Head of caudate nucleus (tissue), 42 donors: ENCODE data around the gene WDR20.
"Not testable (repeated sequence)": the region's sequence is repeated elsewhere in the genome, so short reads cannot be mapped to it uniquely, and the experiment has no call there.

Source experiments
- DNase-seq, 42 donors: peaks; one replicate each; pipeline versions ENCODE4 v3.0.0 to v3.0.0-alpha.2; 2020 to 2021; ENCODE audit warnings: mixed read lengths in 7 of 42
- intact Hi-C: fragments of 100-400 bp; cut with DNase I; formaldehyde crosslinking; loops from one replicate; pipeline ENCODE4 v1.15.0; 2022

WDR20 gene

GRCh38 chr14:102157346-102157745 lies 17.6 kb downstream of the WDR20 start:
- no peak for DNase-seq
- intact Hi-C loops, result no loop called here

DNA sequence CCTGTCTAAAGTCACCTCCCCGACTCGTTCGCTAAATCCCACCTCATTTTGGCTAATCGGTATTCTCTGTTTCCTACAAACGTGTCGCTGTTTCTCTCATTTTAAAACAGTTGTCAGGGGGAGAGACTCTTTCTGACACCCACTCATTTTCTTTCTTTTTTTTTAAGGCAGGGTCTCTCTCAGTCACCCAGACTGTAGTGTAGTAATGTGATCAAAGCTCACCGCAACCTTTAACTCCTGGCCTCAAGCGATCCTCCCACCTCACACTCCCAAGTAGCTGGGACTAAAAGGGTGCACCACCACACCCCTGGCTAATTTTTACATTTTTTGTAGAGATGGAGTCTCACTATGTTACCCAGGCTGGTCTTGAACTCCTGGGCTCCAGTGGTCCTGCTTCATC lies 19.1 kb downstream of the WDR20 start:
- intact Hi-C loops, result no loop called here
- no peak for DNase-seq

DNA sequence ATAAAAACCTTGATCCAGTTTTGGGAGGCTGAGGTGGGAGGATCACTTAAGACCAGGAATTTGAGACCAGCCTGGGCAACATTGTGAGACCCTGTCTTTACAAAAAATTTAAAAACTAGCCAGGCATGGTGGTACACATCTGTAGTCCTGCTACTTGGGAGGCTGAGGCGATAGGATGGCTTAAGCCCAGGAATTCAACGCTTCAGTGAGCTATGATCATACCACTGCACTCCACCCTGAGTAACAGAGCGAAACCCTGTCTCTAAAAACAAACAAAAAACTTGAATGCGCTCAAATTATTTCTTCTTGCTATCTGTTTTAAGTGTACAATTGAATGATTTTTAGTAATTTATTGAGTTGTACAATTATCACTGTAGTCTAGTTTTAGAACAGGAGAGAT lies 20.1 kb downstream of the WDR20 start:
- intact Hi-C loops, result no loop called here
- no peak for DNase-seq

- intact Hi-C loops, result no loop called here
- no peak for DNase-seq
Measured at GRCh38 chr14:102162487-102162886, 22.8 kb downstream of the WDR20 start.

GRCh38 chr14:102164241-102164641 lies 24.5 kb downstream of the WDR20 start:
- intact Hi-C loops, result no loop called here
- DNase-seq, result no peak

GRCh38 chr14:102164965-102165364 lies 25.3 kb downstream of the WDR20 start:
- no peak for DNase-seq
- intact Hi-C loops, result no loop called here

DNA sequence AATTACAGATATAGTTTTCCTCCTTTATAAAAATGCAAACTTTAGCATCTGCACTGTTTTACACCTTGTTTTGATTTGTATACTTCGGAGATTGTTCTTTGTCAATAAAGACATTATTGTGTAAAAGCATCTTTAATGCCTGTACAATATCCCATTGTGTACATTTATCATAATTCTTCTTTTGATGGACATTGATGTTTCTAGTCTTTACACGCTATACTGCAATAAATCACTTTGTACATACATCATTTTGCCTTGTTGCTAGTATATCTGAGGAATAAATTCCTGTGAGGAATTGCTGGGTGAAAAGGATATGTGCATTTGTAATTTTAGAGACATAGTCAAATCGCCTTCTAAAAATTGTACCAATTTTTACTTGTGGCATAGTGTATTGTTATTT lies 30.4 kb downstream of the WDR20 start:
- intact Hi-C loops, result no loop called here
- DNase-seq, result no peak

- intact Hi-C loops, result no loop called here
- no peak for DNase-seq
Measured at GRCh38 chr14:102171173-102172020, 31.7 kb downstream of the WDR20 start.

- intact Hi-C loops, DNase-seq: not testable (repeated sequence)
Measured at GRCh38 chr14:102172021-102172272, 32.2 kb downstream of the WDR20 start.

- DNase-seq, intact Hi-C loops: not testable (repeated sequence)
Measured at GRCh38 chr14:102172721-102173120, 33.0 kb downstream of the WDR20 start.

- intact Hi-C loops, result no loop called here
- DNase-seq, result no peak
Measured at GRCh38 chr14:102177161-102177560, 37.5 kb downstream of the WDR20 start.

GRCh38 chr14:102178806-102179205 lies 39.1 kb downstream of the WDR20 start:
- no peak for DNase-seq
- intact Hi-C loops, result no loop called here

- DNase-seq, result peak in 1 of 42 donors; percentile 6
- intact Hi-C loops, result no loop called here
Measured at GRCh38 chr14:102180248-102180998, 40.7 kb downstream of the WDR20 start.

- no peak for DNase-seq
- intact Hi-C loops, result no loop called here
Measured at GRCh38 chr14:102181187-102181586, 41.5 kb downstream of the WDR20 start.

DNA sequence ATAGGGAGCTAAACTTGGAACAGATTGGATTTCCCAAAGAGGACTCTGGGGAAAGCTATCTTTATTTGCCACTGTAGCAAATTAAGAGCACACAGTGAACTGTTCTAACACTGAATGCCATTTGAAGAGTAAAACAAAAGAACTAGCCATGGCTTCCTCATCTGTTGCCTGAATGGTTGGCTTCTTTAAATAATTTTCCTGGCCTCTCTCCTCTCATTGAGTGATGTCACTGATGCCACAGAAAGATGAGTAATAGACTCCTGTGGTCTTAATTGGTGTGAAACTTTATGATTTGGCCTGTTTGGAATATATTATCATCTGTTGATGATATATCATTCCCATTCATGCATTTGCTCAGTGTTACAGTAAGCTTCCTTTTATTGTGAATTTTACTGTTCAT lies 42.5 kb downstream of the WDR20 start:
- DNase-seq, result no peak
- intact Hi-C loops, result no loop called here

DNA sequence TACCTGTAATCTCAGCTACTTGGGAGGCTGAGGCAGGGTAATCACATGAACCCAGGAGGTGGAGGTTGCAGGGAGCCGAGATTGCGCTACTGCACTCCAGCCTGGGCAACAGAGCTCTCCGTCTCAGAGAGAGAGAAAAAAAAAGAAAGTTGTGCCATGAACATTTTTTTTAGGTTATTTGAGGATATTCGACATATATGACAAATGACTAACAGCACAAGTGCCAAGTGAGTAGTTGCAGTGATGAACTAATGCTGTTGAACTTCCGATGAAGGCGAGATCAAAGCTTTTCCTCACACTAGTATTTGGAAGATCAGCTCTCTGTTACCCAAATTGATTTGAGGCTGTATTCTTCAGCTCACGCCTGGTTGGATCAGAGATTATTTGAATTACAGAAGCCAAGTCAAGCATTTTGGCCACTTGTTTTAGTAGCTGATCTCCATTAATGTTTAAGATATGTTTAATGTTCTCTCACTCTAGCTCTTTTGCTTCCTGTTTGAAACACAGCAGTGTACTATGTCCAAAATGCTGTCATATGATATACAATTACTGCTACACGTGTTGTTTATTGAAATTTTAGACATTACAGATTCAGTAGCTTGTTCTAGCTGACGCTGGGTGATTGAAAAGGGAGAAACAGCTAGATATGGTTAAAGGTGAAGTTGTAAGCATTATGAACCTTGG lies 43.4 kb downstream of the WDR20 start:
- DNase-seq, result peak in 1 of 42 donors; percentile 41
- intact Hi-C loops, result no loop called here

GRCh38 chr14:102183886-102184285 lies 44.2 kb downstream of the WDR20 start:
- no peak for DNase-seq
- intact Hi-C loops, result no loop called here

- peak in 36 of 42 donors; percentile 16 to 81 (median 62) for DNase-seq
- intact Hi-C loops, result no loop called here
Measured at GRCh38 chr14:102184316-102185035, 44.8 kb downstream of the WDR20 start.

DNA sequence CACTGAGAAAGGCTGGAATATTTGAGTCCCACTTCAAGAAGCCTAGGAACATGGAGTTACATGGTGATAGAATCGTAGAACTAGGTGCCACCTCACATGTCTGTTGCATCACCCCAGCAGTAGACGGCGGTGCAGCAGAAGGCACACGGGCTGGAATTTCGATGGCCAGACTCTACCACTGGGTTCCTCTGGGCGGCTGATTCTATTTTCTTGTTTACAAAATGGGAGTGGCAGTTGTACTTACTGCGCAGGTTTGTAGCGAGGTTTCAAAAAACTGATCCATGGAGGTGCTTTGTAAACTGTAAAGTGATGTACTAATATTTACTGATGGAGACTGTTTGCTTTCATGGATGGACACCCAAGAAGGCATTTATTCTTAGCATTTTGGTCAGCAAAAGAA lies 45.7 kb downstream of the WDR20 start:
- intact Hi-C loops, result no loop called here
- DNase-seq, result peak in 4 of 42 donors; percentile 8 to 60 (median 37)

- peak in 4 of 42 donors; percentile 13 to 53 (median 42) for DNase-seq
Measured at GRCh38 chr14:102187044-102187443, 47.3 kb downstream of the WDR20 start.

More at GRCh38 chr14:102187044-102187443, 47.3 kb downstream of the WDR20 start:
- intact Hi-C loops, result no loop called here
